HG03095 (cell line): Measurements from ENCODE around the gene AIMP2.
A peak's percentile ranks its signal among the peaks of the same experiment; 100 is the strongest.
"Not testable (repeated sequence)": the region's sequence is repeated elsewhere in the genome, so short reads cannot be mapped to it uniquely, and the experiment has no call there.

Experiments
- ATAC-seq: cut with Tn5 transposase; IDR thresholded peaks from one replicate; pipeline ENCODE4 v1.9.1; 2021; ENCODE audit warnings: moderate library complexity; ENCODE audit not compliant: unreplicated experiment

Gene AIMP2

DNA sequence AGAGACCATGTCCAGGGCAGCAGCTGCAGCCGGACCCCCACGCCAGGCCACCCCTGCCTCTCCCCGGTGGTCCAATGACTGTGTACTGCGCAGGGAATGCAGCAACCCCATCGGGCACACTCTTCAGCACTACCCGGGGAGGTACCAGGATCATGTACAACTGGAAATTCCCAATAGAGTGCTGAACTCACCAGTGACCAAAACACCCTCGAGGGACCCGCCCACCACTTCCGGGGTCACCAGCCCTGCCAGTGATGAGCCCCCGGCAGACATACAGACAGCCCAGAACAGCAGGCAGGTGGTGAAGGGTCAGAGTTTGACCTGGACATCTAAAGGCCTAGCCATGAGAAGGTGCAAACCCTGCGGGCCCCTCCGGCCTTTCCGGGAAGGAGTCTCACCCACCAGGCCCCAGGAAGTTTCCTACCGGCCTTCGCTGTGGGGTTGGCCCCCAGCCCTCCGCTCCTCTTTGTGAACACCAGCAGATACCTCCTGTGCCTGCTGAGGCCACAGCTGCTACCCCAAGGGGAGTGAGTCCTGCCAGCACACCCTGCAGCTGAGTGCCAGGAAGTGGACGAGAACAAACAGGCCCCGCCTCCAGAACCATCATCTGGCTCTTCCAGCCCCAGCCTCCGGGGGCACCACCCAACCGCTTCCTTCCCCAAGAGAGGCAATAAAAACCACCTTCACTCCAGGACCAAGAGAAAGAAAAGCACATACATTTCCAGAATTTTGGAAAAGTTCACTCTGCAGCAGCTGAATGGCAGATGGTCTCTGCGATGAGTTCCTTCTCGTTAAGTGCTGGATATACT lies 17.1 kb downstream of the AIMP2 start:
- ATAC-seq: peak; percentile 72

DNA sequence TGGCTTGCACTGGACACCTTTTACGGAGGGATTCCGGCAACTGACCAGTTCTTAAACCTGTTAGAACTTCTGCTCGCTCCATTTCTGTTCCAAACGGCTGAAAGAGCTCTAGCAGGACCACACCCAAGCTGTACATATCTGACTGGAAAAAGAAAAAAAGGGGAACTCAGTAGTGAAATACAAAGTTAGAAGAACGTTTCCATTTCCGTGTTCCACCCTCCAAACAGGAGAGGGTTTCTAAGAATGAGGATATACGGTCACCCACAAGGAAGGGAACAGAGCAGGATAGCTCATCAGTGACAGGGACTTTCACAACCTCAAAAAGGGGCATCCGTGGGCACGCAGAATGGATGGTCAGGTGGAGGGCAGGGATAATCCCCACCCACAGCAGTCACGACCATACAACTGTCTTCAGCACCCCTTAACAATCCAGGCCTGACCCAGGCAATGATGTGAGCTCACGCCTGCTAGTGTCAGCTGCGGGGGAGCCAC lies 17.8 kb downstream of the AIMP2 start:
- no peak for ATAC-seq

DNA sequence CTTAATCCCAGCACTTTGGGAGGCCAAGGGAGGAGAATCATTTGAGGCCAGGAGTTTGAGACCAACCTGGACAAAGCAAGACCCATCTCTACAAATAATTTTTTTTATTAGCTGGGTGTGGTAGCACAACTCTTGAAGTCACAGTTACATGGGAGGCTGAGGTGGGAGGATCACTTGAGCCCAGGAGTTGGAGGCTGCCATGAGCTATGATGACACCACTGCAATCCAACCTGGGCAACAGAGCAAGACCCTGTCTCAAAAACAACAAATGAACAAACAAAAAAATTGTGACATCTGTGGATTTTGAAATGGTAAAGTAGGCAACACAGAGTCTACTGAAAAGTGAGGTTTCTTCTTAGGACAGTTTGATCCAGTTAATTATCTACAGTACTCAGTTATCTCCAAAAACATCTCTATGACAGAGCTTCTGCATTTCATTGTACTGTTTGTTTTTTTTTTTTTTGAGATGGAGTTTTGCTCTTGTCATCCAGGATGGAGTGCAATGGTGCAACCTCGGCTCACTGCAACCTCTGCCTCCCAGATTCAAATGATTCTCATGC lies 18.8 kb downstream of the AIMP2 start:
- ATAC-seq: no peak

DNA sequence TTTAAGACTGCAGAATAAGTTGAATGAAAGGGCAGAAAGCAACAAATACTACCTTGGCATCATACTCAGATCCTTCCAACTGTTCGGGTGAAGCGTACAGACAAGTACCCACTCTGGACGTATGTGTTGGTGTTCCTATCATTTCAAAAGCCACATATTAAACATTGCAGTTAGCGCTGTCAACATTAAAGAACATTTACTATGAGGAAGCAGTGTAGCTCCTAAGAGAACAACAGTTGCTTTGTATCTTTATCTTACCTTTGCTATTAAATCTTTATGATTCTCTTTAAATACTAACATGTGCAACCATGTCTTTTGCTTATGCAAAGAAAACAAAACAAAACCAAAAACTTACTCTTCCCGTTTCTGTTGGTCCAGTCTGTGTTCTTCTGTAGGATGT lies 19.5 kb downstream of the AIMP2 start:
- ATAC-seq: no peak

DNA sequence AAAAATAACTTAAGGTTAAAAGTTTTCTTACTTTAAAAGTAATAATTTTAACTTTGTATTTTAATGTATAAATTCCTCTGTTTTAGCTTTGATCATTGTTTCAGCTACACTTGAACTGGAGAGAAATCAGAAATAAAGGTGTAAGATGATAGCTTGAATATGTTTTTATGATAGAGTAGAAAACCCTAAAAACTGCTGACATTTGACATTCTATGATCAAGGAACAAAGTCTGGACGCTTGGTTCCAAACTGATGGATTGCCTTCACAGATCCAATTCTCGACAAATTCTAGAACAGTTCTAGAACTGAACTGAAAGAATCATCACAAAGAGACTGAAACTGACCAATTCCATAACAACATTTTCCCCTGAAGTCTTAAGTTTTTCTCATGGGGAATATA lies 21.9 kb downstream of the AIMP2 start, which contains the start of gene ANKRD61:
Gene ANKRD61 (plus strand): TSS at position 389 of the 400 bp plus-strand sequence. CDS start 0 bp downstream, at position 389.
- no peak for ATAC-seq

DNA sequence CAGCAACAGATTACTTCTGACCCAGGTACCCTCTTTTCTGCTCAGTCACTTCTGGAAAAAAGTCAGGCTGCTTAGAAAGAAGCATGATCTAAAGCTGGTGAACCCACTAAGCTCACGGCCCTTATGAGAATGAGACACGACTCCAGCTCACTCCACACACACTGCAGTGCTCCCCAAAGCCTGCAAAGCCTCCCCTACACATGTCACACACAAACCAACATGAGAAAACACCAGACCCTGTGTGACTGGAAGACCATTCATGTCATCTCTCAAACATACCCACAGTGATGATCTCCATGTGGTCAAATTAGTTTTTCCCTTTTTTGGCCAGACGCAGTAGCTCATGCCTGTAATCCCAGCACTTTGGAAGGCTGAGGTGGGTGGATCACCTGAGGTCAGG lies 22.5 kb downstream of the AIMP2 start:
- ATAC-seq: no peak

DNA sequence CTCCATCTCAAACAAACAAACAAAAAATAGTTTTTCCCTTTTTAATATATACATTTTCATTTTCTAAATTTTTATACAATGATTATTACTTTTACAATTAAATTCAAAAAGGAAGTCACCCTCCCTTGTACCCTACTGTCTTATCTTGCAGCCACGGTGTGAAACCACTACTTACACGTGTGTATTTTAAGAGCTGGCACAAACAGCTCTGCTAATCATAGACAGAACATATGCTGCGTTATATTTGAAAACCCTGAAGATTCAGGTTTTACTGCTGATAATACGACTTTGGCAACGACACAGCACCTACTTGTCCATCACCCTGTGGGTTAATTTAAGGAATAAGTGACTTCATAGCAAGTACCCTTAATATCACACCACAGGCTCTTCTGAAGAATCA lies 23.1 kb downstream of the AIMP2 start:
- ATAC-seq: no peak

DNA sequence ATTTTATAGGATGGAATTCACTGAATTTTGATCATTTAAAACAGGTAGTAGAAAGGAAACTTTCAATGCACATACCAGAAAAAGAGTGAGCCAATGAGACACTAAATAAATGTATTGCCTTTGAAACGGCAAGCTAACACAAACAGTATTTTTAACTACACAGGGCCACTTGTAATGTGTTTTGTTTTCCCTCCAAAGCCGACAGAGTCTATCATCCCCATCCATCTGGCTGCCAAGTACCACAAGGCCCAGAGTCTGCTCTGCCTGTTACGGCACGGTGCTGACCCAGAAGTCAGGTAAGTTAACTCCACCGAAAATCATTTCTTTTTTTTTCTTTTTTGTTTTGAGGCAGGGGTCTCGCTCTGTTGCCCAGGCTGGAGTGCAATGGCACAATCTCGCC lies 23.6 kb downstream of the AIMP2 start:
- ATAC-seq: no peak

DNA sequence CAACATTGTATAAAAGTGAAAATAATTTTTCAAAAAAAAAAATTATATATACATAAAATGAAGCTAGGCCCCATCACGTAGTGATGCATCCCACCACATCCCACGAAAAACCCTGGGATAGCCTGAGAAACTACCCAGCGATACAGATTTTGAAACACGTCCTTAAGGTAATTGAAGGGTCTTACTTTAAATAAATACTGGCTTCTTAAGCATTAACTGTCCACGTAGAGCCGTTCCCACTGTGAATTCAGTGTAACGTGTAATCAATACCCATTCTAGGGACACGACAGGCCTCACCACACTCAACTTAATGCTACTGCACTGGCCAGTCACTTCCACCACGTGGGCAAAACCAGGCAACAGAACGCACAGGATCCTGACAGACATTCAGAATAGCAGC lies 26.1 kb downstream of the AIMP2 start:
- no peak for ATAC-seq

DNA sequence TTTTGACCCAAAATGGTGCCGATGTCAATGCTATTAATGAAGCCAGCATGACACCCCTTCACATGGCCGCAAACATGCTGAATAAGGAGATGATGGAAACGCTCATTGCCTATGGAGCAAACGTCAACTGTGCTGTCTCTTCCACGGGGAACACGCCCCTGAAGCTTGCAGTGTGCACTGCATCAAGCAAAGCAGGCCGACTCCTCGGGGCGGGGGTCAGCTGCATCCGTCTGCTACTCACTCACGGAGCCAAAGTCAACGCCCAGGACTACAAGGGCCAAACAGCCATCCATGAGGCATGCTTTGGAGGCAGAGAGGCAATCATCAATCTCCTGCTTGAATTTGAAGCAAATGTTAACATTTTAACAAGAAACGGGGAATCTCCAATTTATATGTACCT lies 26.6 kb downstream of the AIMP2 start:
- ATAC-seq: no peak

DNA sequence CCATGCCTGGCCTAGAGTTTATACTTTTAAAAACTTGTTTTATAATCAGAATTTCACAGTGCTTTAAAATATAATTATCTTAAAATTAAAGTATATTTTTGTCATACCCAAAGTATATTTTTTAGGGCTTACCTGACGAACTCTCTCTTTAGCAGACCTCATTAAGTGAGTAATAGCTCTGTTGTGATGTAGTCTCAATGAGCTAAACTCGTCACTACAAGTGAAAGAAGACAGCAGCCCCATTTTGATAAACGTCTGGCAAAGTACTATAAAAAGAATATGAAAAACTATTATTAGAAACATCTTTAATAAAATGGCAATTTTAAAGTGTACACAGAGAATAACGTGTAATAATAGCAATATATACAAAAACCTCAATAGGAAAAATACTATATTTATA lies 40.7 kb downstream of the AIMP2 start:
- no peak for ATAC-seq

DNA sequence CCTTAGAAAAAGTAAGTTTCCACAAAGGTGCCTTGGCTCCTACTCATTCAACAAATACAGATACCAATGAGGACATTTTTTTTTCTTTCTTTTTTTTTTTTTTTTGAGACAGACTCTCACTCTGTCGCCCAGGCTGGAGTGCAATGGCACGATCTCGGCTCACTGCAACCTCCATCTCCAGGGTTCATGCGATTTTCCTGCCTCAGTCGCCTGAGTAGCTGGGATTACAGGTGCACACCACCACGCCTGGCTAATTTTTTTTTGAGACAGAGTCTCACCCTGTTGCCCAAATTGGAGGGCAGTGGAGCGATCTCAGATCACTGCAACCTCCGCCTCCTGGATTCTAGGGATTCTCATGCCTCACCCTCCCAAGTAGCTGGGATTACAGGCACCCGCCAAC lies 42.1 kb downstream of the AIMP2 start:
- ATAC-seq: not testable (repeated sequence)

DNA sequence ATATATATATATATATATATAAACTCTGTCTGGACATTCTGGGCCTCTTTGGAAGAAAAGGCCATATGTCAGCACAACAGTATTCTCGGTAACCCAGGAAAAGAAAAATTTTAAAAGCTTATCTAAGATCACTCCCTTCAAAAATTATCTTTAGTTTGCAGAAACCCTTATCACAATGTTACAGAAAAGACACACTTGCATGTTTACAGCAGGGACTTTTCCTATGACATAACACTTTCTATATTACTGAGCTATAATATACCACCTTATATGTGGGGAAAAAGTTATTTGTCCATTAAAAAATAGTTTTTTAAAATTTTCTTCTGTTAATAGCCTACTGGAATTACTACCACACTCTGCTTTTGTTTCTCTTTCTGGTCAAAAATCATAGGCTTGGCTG lies 47.5 kb downstream of the AIMP2 start:
- ATAC-seq: no peak

DNA sequence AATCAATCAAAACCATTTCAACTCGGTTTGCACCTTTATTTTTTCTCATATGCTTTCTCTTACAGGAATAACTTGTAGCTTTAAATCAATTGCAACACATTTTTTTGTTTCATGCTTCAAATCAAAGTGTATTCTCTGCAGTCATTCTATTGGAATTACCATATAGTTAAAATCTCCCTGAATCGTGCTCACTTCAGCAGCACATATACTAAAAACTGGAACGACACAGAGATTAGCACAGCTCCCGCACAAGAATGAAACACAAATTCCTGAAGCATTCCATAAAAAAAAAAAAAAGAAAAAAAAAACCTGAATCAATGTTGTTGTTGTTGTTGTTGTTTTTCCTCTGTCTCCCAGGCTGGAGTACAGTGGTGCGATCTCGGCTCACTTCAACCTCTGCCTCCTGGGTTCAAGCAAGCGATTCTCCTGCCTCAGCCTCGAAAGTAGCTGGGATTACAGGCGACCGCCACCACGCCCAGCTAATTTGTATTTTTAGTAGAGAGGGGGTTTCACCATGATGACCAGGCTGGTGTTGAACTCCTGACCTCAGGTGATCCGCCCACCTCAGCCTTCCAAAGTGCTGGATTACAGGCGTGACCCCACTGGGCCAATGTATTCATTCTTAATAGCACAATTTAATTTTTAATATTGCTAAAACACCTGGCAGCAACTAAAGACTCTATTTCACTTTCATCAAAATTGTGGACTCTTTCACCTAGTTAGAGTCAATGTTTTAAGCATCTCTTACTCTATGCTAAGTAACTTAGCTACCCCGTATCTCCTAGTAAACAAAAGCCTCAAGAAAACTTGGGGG lies 48.5 kb downstream of the AIMP2 start:
- ATAC-seq: no peak

DNA sequence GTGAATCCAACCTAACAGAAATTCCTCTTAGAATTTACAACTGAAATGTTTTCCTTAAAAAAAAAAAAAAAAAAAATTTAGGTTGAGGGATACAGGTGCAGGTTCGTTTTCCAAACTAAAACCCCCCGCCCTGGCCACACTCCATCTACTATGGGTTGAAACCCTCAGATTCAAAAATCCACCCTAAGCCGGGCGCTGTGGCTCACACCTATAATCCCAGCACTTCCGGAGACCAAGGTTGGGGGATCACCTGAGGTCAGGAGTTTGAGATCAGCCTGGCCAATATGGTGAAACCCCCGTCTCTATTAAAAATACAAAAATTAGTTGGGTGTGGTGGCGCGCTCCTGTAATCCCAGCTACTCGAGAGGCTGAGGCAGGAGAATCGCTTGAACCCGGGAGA lies 50.9 kb downstream of the AIMP2 start:
- ATAC-seq: not testable (repeated sequence)

DNA sequence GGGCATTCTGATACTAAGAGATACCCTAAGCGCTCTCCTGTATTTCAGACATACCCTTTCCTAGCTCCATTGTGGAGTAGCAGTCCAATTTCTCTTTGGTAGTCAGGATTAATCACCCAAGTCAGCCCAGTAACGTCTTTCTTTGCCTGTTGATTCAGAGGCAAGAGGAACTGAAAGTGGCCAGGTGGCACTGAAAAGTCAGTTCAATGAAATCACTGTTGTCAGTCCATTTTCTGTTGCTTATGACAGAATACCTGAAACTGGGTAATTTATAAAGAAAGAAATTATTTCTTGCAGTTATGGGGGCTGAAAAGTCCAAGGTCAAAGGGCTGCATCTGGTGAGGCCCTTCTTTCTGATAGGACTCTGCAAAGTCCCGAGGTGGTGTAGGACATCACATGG lies 62.3 kb downstream of the AIMP2 start:
- ATAC-seq: peak; percentile 82
